Measurements from ENCODE around the gene APLP1.

Gene APLP1

GRCh38 chr19:35921012-35921411 is 52.6 kb downstream of the APLP1 start:
- ChIA-PET CTCF (interaction anchor here (0.6 to 3.8 kb wide), 6 partner anchors 9 to 499 kb away, joined by 3 to 12 read pairs (median 7); no protein-coding TSS in a partner anchor), POLR2A (no interaction called here)
- no peak overlapping the region for H3K4me3 ChIP-seq (ENCODE audit: control insufficient read depth in 1 of 7, extremely low read depth in 1 of 7, insufficient read depth in 4 of 7, low read depth in 2 of 7, low read length in 6 of 7)
- H3K27me3 ChIP-seq (replicated peaks in 2 of 5; ENCODE audit: control insufficient read depth in 4 of 5, insufficient read depth in 5 of 5, low read length in 4 of 5): no peaks in the 10 kb centered on the region
- no peaks in the 10 kb centered on the region for H3K4me1 ChIP-seq (ENCODE audit: control extremely low read depth in 1 of 4, control insufficient read depth in 4 of 4, insufficient read depth in 4 of 4, low read length in 3 of 4)
- no peak for DNase-seq
- H3K36me3 ChIP-seq (ENCODE audit: control insufficient read depth in 4 of 4, insufficient read depth in 4 of 4, low read length in 3 of 4): no peaks in the 10 kb centered on the region
- H3K27ac ChIP-seq (ENCODE audit: insufficient read depth in 1 of 2, low read depth in 1 of 2, low read length in 2 of 2, poor library complexity in 1 of 2, severe bottlenecking in 2 of 2): no peak overlapping the region
- peaks cover 0 to 6% (median 0%) of the 10 kb centered on the region in 5 experiments for H3K9me3 ChIP-seq (ENCODE audit: control extremely low read depth in 1 of 5, control insufficient read depth in 4 of 5, insufficient read depth in 2 of 5, low read depth in 1 of 5, low read length in 4 of 5)
- 92% methylated on average over 4 of the region's 6 CpGs for WGBS (ENCODE audit: insufficient coverage)

DNA sequence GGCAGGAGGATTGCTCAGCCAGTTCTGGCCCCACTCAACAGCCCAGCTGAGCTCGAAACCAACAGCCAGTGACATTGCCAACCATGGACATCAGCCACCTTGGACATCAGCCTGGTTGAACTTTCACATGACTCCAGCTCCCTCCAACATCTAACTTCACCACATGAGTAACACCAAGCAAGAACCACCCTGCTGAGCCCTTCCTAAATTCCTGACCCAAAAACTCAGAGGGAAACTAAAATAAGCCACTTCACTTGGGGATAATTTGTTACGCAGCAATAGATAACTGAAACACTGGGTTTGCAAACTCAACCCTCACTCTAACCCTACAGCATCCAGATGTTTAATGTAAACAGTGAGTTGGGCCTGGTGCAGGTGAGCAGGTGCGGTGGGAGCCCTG is 57.1 kb downstream of the APLP1 start:
- CTCF ChIA-PET: interaction anchor here (2.0 to 4.0 kb wide), 3 partner anchors 14 to 43 kb away, joined by 7 to 20 read pairs (median 11); no protein-coding TSS in a partner anchor
- POLR2A ChIA-PET: no interaction called here
- Histone ChIP-seq H3K4me1 (ENCODE audit: control extremely low read depth in 1 of 4, control insufficient read depth in 4 of 4, insufficient read depth in 4 of 4, low read length in 3 of 4) (peaks cover 9 to 15% (median 11%) of the 10 kb centered on the region in 4 experiments), H3K27me3 (replicated peaks in 2 of 5; ENCODE audit: control insufficient read depth in 4 of 5, insufficient read depth in 5 of 5, low read length in 4 of 5) (no peaks in the 10 kb centered on the region), H3K9me3 (ENCODE audit: control extremely low read depth in 1 of 5, control insufficient read depth in 4 of 5, insufficient read depth in 2 of 5, low read depth in 1 of 5, low read length in 4 of 5) (peaks cover 0 to 6% (median 0%) of the 10 kb centered on the region in 5 experiments), H3K27ac (ENCODE audit: insufficient read depth in 1 of 2, low read depth in 1 of 2, low read length in 2 of 2, poor library complexity in 1 of 2, severe bottlenecking in 2 of 2) (no peak overlapping the region), H3K4me3 (ENCODE audit: control insufficient read depth in 1 of 7, extremely low read depth in 1 of 7, insufficient read depth in 4 of 7, low read depth in 2 of 7, low read length in 6 of 7) (no peak overlapping the region), H3K36me3 (ENCODE audit: control insufficient read depth in 4 of 4, insufficient read depth in 4 of 4, low read length in 3 of 4) (no peaks in the 10 kb centered on the region)
- 86% methylated on average over 1 of the region's 3 CpGs for WGBS (ENCODE audit: insufficient coverage)
- no peak for DNase-seq

- 100% methylated on average over 5 of the region's 5 CpGs for WGBS (ENCODE audit: insufficient coverage)
Measured at GRCh38 chr19:35928507-35928906, 60.1 kb downstream of the APLP1 start.

More at GRCh38 chr19:35928507-35928906, 60.1 kb downstream of the APLP1 start:
- Histone ChIP-seq H3K4me1 (ENCODE audit: control extremely low read depth in 1 of 4, control insufficient read depth in 4 of 4, insufficient read depth in 4 of 4, low read length in 3 of 4) (peaks cover 16 to 23% (median 17%) of the 10 kb centered on the region in 4 experiments), H3K36me3 (ENCODE audit: control insufficient read depth in 4 of 4, insufficient read depth in 4 of 4, low read length in 3 of 4) (no peaks in the 10 kb centered on the region), H3K4me3 (ENCODE audit: control insufficient read depth in 1 of 7, extremely low read depth in 1 of 7, insufficient read depth in 4 of 7, low read depth in 2 of 7, low read length in 6 of 7) (no peak overlapping the region), H3K27ac (ENCODE audit: insufficient read depth in 1 of 2, low read depth in 1 of 2, low read length in 2 of 2, poor library complexity in 1 of 2, severe bottlenecking in 2 of 2) (no peak overlapping the region), H3K27me3 (replicated peaks in 2 of 5; ENCODE audit: control insufficient read depth in 4 of 5, insufficient read depth in 5 of 5, low read length in 4 of 5) (peaks cover 0 to 2% (median 0%) of the 10 kb centered on the region in 5 experiments), H3K9me3 (ENCODE audit: control extremely low read depth in 1 of 5, control insufficient read depth in 4 of 5, insufficient read depth in 2 of 5, low read depth in 1 of 5, low read length in 4 of 5) (peaks cover 0 to 6% (median 0%) of the 10 kb centered on the region in 5 experiments)
- peak in 1 of 3 donors; percentile 16 for DNase-seq
- ChIA-PET CTCF (interaction anchor here (4.0 kb wide), 1 partner anchor 46 kb away, joined by 20 read pairs; no protein-coding TSS in a partner anchor), POLR2A (interaction anchor here (0.6 kb wide), 1 partner anchor 45 kb away, joined by 3 read pairs; no protein-coding TSS in a partner anchor)
